ENCODE measurements around the gene BAIAP3.
A peak's percentile ranks its signal among the peaks of the same experiment; 100 is the strongest.

BAIAP3 gene

DNA sequence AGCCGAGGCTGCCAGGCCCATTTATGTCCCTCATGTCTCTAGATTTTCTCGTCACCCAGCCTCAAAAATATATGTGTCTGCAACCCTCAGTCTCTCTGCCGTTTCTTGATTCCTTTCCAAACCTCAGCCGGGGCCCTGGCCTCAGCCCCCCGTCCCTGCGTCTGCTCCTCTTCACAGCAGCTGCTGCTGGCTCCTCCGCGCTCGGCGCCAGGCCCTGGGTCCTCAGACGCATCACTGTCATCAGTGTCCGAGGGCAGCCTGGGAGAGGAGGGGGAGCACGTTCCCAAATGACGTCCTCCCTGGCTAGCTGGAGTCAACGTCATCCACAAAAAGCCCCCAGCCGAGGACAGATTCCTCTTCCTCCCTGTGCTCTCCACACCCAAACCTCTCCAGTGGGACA lies 15.9 kb downstream of the BAIAP3 start:
- DNase-seq: no peak

DNA sequence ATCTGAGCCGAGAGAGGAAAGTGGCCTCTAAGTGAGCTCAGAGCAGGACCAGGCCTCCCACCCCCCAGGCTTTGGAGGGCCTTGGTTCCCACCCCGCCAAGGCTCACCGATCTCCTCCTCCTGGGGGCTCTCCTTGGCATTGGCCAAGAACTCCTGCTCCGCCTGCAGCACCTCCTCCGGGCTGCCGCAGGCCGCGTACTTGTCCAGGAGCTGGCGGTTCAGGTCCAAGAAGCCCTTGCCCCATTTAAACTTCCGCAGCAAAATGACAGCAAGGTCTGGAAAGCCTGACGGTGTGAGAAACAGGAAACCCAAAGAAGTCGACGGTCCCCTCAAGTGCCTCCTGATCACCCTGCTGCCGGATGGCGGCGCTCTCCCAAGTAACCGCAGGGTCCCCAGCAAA lies 16.5 kb downstream of the BAIAP3 start:
- no peak for DNase-seq

DNA sequence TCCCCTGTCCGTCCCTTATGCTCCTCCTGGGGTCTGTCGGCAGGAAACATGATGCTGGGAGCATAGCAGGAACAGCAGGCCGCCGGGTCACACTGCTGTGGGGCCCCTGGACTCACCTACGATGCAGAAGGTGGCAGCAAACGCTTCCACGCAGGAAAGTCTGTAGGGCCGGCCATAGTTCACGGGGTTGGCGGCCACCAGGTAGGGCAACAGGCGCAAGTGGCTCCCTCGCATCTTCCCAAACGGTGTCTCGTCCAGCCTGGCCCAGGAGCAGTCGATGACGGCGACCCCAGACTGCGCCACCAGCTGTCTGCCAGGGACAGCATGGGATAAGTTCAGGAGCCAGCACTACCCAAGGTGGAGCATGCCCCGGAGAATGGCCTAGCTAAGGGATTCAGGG lies 17.2 kb downstream of the BAIAP3 start:
- DNase-seq: no peak

DNA sequence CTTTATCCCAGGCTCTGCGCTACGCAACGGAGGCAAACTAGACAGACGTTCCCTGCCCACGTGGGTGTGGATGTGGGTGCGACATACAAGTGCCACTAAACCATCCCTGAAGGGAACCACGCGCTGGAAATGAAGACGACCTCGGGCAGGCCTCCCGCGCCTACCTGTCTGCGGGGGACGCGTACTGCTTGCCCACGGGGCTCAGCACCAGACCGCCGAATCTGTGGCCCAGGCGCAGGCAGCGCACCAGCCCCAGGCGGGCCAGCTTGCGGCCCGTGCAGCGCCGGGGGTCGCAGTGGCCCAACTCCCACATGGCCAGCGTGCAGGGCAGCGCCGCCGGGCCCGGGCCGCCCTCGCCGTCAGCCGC lies 17.8 kb downstream of the BAIAP3 start:
- no peak for DNase-seq

DNA sequence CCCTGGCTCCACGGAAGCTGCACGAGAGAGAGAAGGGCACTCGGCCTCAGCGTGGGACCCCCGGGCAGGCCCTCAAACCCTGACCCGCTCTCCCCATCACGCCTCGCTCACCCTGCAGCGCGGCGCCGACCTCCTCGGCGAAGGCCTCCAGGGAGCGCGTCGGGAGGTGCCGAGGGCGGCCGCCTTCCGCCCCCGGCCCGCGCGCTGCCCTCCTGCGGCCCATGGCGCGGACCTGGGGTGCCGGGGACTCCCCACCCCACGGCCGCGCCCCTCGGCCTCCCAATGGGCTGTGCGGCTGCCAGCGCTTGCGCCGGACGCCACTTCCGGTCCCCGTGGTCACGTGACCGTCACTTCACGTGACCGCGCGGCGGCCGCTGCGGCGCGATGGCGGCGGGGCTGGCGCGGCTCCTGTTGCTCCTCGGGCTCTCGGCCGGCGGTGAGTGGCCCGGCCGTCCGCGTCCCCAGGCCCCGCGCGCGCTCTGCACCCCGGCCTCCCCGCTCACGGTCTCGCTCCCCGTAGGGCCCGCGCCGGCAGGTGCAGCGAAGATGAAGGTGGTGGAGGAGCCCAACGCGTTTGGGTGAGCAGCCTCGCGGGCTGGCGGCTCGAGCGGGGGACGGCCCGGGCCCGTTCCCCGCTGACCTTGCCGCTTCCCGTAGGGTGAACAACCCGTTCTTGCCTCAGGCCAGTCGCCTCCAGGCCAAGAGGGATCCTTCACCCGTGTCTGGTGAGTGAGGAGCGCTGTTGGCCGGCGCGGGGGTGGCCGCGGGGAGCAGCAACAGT lies 18.3 kb downstream of the BAIAP3 start, which contains the start of the genes GNPTG and TSR3:
GNPTG (plus strand) TSS at position 350 of the 781 bp plus-strand sequence; CDS start at position 385, 35 bp downstream.
TSR3 (minus strand) TSS at position 297 of the 781 bp plus-strand sequence; CDS start at position 223, 74 bp downstream.
- no peak for DNase-seq

DNA sequence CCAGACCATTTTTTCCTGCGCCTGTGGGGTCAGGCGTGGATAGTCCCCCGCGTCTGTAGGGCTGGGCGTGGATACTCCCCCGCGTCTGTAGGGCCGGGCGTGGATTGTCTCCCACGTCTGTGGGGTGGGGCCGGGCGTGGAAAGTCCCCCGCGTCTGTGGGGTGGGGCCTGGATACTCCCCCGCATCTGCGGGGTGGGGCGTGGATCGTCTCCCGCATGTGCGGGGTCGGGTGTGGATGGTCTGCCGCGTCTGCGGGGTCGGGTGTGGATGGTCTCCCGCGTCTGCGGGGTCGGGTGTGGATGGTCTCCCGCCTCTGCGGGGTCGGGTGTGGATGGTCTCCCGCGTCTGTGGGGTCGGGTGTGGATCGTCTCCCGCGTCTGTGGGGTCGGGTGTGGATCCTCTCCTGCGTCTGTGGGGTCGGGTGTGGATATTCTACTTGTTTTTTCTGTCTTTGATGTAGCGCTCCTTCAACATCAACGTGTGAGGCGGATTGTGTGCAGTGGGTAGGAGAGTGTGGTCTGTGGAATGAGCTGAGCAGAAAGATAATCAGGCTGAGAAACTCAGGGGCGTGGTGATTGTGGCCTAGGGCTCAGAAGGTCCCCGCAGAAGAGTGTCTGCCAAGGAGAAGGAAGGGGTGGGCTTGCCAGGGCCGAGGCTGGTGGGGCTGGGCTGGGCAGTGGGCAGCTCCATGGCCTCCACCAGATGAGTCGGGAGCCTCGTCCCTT lies 21.5 kb downstream of the BAIAP3 start:
- DNase-seq: no peak

DNA sequence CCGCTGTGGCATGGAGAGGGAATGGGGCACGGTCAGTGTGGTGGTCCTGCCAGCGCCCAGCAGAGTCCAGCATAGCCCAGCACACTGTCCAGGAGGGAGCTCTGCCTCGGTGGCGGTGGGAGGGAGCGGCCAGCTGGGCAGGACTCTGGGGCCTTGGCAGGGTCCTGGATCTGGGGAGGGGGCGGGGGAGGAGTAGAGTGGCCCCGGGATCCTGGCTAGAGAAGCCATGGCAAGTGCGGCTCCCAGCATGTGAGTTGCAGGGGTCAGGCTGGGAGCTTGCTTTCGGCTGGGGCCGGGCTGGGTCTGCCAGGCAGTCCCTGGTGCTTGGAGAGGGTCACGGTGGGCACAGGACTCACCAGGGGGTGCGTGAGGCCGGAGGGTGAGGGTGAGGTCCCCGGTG lies 22.1 kb downstream of the BAIAP3 start:
- DNase-seq: no peak

DNA sequence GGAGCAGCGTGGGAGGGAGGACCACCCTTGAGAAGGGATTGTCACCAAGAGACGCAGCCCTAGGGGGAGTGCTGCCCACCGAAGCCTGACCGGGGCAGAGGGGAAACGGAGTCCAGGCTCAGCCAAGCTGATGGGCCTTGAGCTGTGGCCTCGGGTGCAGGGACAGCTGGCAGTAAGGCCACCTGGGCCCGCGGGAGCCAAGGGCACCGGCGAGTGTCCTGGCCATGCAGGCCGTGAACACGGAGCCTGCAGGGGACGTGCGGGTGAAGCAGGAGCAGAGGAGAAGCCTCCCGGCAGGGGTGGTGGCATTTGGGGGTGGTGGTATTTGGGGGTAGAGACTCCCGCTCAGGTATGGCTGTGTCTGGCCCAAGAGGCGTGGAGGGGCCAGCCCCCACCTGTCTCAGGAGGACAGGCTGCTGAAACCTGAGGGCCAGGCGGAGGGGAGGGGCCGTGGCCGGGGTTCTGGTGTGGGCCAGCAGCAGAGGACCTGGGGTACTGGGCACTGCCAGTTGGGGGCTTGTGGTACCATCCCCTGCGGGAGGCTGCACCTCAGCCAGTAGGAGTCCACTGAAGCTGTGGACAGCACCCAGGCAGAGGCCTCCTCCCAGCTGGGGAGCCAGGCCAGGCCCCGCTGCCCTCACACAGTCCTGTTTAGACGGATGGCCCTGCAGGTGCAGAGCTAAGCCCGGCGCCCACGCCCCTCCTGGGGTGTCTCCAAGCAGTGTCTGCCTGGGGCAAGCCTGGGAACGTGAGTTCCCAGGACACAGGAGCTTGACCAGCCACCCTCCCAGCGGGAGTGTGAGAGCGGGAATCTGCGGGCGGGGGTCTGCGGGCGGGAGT lies 22.8 kb downstream of the BAIAP3 start:
- DNase-seq: no peak

DNA sequence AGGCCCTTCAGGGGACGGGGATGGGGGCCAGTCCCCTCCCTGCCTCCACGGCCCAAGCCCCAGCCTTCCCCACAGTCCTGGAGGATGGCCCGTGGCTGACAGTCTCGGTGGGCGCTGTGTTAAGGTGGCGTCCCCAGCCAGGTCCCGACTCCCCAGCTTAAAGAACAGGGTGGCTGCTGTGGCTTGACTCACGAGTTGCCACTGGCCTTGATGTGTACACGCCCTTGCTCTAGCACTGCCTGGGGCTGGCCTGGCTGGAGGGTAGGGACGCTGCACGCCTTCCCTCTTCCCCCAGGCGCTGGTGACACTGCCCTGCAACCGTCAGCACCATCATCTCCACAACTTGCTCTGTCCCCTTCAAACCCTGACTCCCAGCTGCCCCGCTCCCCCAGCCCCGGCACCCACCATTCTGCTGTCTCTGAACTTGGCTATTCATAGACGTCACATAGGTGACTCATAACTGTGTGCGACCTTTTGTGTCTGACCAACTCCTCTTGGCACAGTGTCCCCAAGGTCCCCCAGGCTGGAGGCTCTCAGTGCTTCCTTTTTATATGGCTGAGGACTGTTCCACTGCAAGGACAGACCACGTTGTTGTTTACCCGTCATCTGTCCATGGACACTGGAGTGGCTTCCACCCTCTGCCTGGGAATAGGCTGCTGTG lies 24.6 kb downstream of the BAIAP3 start:
- DNase-seq: no peak

DNA sequence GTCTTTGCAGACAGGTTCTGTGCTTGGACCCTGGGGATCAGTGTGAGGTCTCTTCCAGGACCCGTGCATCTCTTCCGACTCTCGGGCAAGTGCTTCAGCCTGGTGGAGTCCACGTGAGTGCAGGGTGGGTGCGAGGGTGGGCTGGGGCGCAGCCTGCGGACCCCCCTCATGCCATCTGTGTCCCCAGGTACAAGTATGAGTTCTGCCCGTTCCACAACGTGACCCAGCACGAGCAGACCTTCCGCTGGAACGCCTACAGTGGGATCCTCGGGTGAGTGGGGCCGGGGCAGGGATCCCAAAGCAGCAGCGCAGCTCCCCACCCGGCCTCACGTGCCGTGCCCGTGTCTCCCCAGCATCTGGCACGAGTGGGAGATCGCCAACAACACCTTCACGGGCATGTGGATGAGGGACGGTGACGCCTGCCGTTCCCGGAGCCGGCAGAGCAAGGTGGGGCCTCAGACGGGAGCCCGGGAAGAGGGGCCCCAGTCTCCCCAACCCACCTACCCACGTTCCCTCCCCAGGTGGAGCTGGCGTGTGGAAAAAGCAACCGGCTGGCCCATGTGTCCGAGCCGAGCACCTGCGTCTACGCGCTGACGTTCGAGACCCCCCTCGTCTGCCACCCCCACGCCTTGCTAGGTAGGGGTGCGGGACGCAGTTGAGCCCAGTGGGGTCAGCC lies 28.4 kb downstream of the BAIAP3 start:
- DNase-seq: no peak

DNA sequence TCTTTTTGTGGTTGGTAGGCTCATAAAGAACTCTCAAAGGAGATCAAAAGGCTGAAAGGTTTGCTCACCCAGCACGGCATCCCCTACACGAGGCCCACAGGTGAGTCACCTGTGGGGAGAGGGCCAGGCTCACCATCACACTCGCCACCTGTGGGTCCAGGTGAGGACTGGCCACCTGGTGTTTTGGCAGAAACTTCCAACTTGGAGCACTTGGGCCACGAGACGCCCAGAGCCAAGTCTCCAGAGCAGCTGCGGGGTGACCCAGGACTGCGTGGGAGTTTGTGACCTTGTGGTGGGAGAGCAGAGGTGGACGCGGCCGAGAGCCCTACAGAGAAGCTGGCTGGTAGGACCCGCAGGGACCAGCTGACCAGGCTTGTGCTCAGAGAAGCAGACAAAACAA lies 29.4 kb downstream of the BAIAP3 start:
- no peak for DNase-seq

DNA sequence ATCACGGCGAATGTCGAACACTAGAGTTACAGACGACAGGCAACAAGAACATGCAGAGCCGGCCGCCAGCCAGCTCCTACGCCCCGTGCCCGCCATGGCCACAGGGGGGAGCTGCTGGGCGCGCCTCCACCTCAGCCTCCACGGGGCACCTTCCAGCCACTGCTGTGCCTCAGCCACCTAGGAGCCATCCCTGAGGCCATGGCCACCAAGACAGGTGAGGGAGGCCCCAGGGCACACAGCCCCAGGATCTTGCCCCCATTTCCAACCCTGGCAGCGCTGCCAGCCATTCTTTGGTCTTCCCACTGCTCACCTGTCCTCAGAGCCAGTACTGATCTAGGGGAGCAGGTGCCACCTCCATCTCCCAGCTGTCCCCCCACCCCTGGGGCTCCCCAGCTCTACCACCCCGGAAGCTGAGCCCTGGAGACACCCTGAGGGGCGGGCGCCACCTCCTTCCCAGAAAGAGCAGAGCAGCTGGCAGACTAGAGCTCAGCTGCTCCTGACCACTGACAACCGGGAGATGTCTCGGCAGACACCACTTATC lies 30.1 kb downstream of the BAIAP3 start:
- no peak for DNase-seq

DNA sequence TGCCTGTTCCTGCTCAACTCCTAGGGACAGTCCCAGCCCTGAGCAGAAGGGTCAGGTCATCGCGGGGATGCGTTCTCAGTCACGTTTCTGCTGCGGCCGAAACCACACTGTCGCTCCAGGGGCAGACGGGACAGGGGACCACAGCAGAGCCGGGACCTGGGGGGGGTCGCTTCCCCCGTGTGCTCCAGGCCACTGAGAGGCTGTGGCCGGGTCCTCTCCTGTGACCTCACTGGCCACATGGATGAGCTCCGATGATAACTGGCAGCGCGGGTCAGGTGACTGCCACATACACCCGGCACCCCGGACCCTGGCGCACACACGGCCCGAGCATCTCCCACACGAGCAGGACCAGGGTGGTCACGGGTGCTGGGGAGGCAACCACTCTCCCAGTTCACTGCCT lies 31.1 kb downstream of the BAIAP3 start:
- DNase-seq: no peak

DNA sequence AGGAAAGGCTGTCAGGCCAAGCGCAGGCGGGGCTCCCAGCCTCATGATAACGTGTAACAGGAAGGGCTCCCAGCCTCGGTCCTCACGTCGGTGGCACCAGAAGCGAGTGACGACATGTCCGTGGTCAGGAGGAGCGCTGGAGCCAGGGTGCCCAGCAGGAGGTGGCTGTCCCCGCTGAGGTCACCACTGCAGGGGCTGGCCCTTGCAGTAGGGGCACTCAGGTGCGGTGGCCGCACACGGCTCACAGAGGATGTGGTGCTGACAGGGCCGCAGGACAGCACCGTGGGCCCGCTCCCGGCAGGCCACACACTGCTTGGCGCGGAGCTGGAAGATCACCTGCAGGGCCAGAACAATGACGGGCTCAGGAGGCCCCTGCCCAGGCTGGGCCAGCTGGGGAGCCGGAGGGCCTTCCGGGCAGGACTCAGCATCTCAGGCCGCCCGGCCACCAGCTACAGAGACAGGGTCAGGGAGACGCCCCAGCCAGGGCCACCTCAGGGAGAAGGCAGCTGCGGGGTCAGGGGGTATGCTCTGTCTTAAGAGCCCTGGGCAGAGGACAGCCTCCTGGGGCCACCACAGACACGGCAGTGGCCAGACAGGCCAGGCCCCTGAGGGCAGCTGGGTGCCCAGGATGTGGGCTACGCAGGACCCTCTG lies 32.7 kb downstream of the BAIAP3 start:
- no peak for DNase-seq

DNA sequence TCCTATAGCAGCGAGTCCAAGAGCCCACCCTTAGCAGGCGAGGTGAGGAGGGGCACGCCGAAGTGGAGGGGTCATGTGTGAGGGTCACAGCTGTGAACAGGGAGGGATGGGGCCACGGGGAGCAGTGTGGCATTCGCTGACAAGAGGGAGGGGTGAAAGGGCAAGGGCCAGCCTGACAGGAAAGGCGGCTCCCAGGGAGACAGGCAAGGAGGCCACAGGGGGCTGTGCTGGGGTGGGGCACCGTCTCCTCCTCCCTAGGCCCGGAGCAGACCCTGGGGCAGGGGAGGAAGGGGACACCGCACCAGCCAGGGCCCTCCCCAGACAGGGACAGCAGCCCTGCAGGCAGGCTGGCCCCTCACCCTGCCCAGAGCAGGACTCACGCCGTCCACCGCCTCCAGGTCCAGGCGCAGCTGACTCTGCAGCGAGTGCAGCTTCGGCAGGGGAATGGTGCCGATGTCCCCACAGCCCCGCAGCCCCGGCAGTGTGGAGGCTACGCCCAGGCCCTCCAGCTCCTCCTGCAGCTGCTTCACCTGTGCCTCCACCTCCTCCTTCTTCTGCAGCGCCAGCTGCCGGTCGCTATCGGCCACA lies 33.4 kb downstream of the BAIAP3 start:
- DNase-seq: peak; percentile 54

DNA sequence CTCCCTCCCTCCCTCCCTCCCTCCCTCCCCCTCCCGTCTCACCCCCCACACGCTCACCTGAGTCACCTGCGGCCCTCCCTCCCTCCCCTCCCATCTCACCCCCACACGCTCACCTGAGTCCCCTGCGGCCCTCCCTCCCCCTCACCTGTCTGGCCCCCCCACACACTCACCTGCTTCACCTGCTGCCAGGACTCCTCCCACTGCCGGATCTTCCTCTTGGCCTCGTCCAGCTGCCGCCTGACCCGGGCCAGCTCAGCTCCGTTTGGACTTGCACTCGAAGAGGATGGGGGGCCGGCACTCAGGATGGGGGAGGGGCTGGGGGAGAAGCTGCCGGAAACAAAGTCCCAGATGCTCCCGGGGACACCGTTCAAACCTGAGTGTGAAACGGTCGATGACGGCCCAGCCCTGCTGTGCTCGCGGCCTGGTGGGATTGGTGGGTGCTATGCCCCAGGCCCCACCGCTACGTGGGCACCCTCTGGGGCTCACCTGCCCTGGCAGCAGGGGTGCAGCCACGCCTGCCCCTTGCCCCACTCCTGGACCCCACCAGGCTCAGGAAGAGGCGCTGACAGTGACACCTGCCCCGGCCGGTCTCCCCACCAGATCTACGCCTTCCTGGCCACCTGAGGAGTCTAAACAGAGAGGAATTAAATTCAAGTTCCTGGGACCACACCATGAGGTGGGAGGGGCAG lies 34.2 kb downstream of the BAIAP3 start:
- peak; percentile 90 for DNase-seq

DNA sequence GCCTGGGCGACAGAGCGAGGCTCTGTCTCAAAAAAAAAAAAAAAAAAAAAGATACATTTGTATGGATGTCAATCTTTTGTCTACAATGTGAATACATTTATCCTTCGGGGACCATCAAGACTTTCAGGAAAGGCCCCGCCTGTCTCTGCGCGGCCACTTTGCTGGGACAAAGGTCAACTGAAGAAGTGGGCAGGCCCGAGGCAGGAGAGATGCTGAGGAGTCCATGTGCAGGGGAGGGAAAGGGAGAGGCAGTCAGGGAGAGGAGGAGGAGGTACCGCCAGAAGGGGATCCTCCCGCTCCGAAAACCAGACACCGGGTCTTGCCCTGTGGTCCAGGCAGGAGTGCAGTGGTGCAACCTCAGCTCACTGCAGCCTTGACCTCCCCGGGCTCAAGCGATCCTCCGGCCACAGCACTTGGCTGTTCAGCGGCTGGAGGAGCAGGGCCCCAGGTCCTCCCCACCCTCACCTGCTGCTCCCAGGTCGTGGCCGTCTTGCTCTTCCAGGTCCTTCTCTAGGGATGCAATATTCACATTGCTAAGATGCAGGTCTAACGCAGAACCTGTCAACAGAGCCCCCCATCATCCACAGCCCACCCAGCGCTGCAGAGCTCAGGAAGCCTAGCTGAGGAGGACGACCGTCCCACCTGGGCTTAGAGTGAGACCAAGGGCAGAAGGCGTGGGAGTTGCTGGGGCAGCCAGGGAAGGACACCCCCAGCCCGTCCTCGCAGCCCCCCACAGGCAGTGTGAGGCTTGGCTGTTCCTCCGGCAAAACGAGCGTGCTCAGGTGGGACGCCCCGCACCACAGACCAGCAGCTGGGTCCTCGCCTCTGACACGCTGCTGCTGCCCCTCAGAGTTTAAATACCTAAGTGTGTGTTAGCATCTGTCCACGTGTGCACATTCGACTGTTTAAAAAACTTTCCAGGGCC lies 37.9 kb downstream of the BAIAP3 start:
- no peak for DNase-seq

DNA sequence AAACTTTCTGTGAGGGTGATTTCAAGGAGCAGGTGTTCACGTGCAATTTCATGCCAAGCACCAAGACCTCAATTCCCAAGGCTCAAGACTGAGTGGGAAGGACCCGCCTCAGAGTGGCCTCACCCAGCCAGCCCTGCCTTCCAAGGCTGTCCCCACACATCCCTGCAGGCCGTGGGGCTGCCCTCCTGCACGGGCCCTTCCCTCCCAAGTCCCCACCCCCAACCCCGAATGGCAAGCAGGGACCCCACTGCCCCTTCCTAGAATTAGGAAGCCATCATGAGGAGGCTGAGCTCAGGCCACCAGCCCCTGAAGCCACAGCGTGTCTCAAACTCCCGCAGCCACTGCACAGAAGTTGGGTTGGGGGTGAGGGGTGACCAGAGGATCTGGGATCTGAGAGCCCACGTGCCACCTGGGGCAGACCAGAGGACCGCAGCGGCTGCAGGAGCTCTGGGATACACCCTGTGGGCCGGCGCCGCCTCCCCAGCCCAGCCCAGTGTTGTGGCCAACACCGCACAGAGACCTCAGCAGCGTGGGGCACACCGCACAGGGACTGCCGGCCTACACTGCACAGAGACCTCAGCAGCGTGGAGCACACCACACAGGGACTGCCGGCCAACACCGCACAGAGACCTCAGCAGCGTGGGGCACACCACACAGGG lies 39.0 kb downstream of the BAIAP3 start:
- no peak for DNase-seq

All from NCI-H510A (cell line).